Psoas muscle (tissue), 8 donors: ENCODE measurements around the gene AHRR. TPM values are rescaled to one million over a fixed set of nuclear protein-coding genes. Genes with fewer than 3 reads are reported as not detected.
"Not testable (repeated sequence)": the region's sequence is repeated elsewhere in the genome, so short reads cannot be mapped to it uniquely, and the experiment has no call there.

Experiments used
- ATAC-seq, 4 donors: fragments of 200-7000 bp; cut with Tn5 transposase; one replicate each; pipeline ENCODE4 v1.9.1; 2020; ENCODE audit warnings: moderate library complexity in 3 of 4, mild to moderate bottlenecking in 2 of 4
- DNase-seq, 2 donors: peaks; one replicate each; pipeline ENCODE4 v3.0.0-alpha.2; 2020
- H3K27ac ChIP-seq: fragments of 200-600 bp; one replicate; pipeline ENCODE4 v1.8.0; 2022
- H3K27me3 ChIP-seq, 3 donors: fragments of 200-600 bp in 1 of 3; one replicate each; pipeline versions ENCODE4 v1.6.1 to v1.8.0; 2013 to 2022; ENCODE audit warnings: low read length in 2 of 3, mild to moderate bottlenecking in 2 of 3, moderate library complexity in 1 of 3; ENCODE audit not compliant: insufficient read depth in 3 of 3
- H3K36me3 ChIP-seq, 2 donors: fragments of 200-600 bp in 1 of 2; one replicate each; pipeline versions ENCODE4 v1.6.1 to v1.8.0; 2013 to 2022; ENCODE audit warnings: low read depth in 1 of 2, mild to moderate bottlenecking in 1 of 2, moderate library complexity in 1 of 2; ENCODE audit not compliant: insufficient read depth in 1 of 2
- H3K4me1 ChIP-seq: fragments of 200-600 bp; one replicate; pipeline ENCODE4 v1.8.0; 2022
- H3K4me3 ChIP-seq: fragments of 200-600 bp; one replicate; pipeline ENCODE4 v1.8.0; 2022; ENCODE audit warnings: mild to moderate bottlenecking
- H3K9me3 ChIP-seq: fragments of 200-600 bp; one replicate; pipeline ENCODE4 v1.8.0; 2022
- WGBS, 3 donors: extraction: QIAGEN DNeasy Blood & Tissue Kit; methylation state at CpG; one replicate each; pipeline versions ENCODE4 v1.1.6 to v1.1.7; 2013; 5-methylcytosine and 5-hydroxymethylcytosine counted together
- intact Hi-C, 2 donors: fragments of 100-400 bp; cut with DNase I; formaldehyde crosslinking; loops; one replicate each; pipeline versions ENCODE4 v1.11.0 to v1.14.2; 2022
- polyA plus RNA-seq, 3 donors: library from polyadenylated mRNA; stranded (reverse); fragments of 200-250 nt; gene quantifications; one replicate each; pipeline ENCODE4 v1.2.3, GENCODE V29; 2013
- total RNA-seq, 4 donors: library from RNA; stranded (reverse); fragmentation: NEBNext Ultra II Directional in 2 of 4; extraction: Animal tissue kit (Norgen Biotek cat#: 25700) in 2 of 4; gene quantifications; one replicate each; pipeline versions ENCODE4 v1.2.1 to v1.2.4, GENCODE V29; 2021 to 2023
- TF ChIP-seq, protein P1 (sequence below): fragments of 200-600 bp; IDR thresholded peaks from one replicate; pipeline ENCODE4 v1.8.0; 2022; ENCODE audit warnings: antibody characterized with exemption
- donor health status: healthy with polysubstance abuse.
- donor health status: DM: no; HTN: no; CAD: no; lungs with moderate emphysema.
- donor health status: Bipolar disorder and iron deficiency.
- donor health status: healthy.
- donor health status: DM: yes; HTN: yes; CAD: no.
- donor health status: DM: no; HTN: no; CAD: no.
- donor health status: DM: no; HTN: no; CAD: no.
- donor health status: DM: yes; HTN: yes; CAD: no.

Gene AHRR
- total and polyA plus RNA-seq, 7 donors = 0.10 to 7.4 (median 0.45) TPM

- H3K36me3 ChIP-seq = peaks cover under 1 to 23% of the 10 kb centered on the region in 2 donors
- TF ChIP-seq, protein P1, sequence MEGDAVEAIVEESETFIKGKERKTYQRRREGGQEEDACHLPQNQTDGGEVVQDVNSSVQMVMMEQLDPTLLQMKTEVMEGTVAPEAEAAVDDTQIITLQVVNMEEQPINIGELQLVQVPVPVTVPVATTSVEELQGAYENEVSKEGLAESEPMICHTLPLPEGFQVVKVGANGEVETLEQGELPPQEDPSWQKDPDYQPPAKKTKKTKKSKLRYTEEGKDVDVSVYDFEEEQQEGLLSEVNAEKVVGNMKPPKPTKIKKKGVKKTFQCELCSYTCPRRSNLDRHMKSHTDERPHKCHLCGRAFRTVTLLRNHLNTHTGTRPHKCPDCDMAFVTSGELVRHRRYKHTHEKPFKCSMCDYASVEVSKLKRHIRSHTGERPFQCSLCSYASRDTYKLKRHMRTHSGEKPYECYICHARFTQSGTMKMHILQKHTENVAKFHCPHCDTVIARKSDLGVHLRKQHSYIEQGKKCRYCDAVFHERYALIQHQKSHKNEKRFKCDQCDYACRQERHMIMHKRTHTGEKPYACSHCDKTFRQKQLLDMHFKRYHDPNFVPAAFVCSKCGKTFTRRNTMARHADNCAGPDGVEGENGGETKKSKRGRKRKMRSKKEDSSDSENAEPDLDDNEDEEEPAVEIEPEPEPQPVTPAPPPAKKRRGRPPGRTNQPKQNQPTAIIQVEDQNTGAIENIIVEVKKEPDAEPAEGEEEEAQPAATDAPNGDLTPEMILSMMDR = no peak
- peaks cover 0 to 18% (median 12%) of the 10 kb centered on the region in 3 donors for H3K27me3 ChIP-seq
- intact Hi-C loops = loop anchor here (10.0 kb wide), 1 partner anchor 143 kb away; the partner anchor contains the start of gene CEP72 (in 2 of the 2)
- DNase-seq (no peak), ATAC-seq (no peak)
- H3K9me3 ChIP-seq = no peaks in the 10 kb centered on the region
- H3K4me3 ChIP-seq = peak overlapping the region; percentile 72
- peak overlapping the region; percentile 86 for H3K27ac ChIP-seq
- H3K4me1 ChIP-seq = peaks cover 14% of the 10 kb centered on the region
- 72 to 82% (median 76%) methylated on average over 6 of the region's 6 CpGs for WGBS, 3 donors
Measured at GRCh38 chr5:471750-472058, 150.2 kb downstream of the AHRR start.

GRCh38 chr5:472076-472655 lies 150.7 kb downstream of the AHRR start:
- H3K27ac ChIP-seq = peak overlapping the region; percentile 86
- H3K4me1 ChIP-seq = peaks cover 14% of the 10 kb centered on the region
- ATAC-seq = peak; percentile 25 to 41 (median 30)
- peak overlapping the region; percentile 72 for H3K4me3 ChIP-seq
- intact Hi-C loops = loop anchor here (10.0 kb wide), 1 partner anchor 143 kb away; the partner anchor contains the start of gene CEP72 (in 2 of the 2)
- WGBS, 3 donors = 7 to 15% (median 9%) methylated on average over 24 to 30 of the region's 30 CpGs
- TF ChIP-seq, protein P1 = no peak
- DNase-seq = peak; percentile 38 to 64
- no peaks in the 10 kb centered on the region for H3K9me3 ChIP-seq
- H3K36me3 ChIP-seq = peaks cover 0 to 19% of the 10 kb centered on the region in 2 donors
- H3K27me3 ChIP-seq = peaks cover 0 to 23% (median 16%) of the 10 kb centered on the region in 3 donors

GRCh38 chr5:472656-473550 lies 151.4 kb downstream of the AHRR start:
- H3K27ac ChIP-seq = peak overlapping the region; percentile 86
- peak; percentile 84 to 93 (median 88) for ATAC-seq

DNA sequence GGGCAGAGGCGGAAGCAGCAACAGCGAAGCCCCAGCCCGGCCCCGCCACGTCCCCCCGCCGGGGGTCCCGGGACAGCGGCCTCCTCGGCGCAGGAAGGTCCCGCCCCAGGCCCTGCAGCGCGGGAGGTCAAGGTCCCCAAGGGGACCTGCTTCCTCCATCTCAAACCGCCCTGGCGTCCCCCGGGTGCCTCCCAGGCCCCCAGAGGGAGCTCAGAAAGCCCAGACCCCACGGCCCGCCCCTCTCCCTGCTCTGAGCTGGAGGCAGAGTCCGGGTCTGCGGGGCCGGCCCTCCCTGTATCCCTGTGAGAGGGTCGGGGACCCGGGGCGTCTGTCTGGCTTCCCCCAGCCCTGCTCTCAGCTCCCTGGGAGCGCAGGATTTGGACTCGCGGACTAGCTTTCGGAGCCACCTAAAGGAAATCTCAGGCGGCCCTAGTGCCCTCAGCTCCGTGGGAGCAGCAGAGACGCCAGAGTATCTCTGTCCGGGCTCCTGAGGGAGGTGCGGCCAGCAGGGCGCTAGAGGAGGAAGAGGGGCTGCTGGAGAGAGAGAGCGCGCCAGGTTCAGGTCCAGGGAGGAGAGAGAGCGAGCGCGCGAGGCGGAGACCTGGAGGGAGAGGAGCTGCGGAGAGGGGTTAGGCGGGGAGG lies 152.2 kb downstream of the AHRR start:
- peak; percentile 15 to 35 (median 20) for ATAC-seq
- 0% methylated on average over 32 to 44 of the region's 44 CpGs for WGBS, 3 donors
- Histone ChIP-seq H3K36me3 (peaks cover 0 to 18% of the 10 kb centered on the region in 2 donors), H3K4me1 (peaks cover 14% of the 10 kb centered on the region), H3K4me3 (peak overlapping the region; percentile 72), H3K27me3 (peaks cover 0 to 38% (median 23%) of the 10 kb centered on the region in 3 donors), H3K9me3 (no peaks in the 10 kb centered on the region), H3K27ac (peak overlapping the region; percentile 76)
- intact Hi-C loops = loop anchor here (10.0 kb wide), 1 partner anchor 141 kb away; the partner anchor contains the start of gene CEP72 (in 2 of the 2)
- TF ChIP-seq, protein P1 = no peak
- DNase-seq = peak; percentile 41 to 68

More at GRCh38 chr5:472656-473550, 151.4 kb downstream of the AHRR start:
- TF ChIP-seq, protein P1 = no peak
- Histone ChIP-seq H3K4me1 (peaks cover 14% of the 10 kb centered on the region), H3K4me3 (peak overlapping the region; percentile 72), H3K36me3 (peaks cover 0 to 18% of the 10 kb centered on the region in 2 donors), H3K27me3 (peaks cover 0 to 30% (median 21%) of the 10 kb centered on the region in 3 donors), H3K9me3 (no peaks in the 10 kb centered on the region)
- intact Hi-C loops = loop anchor here (10.0 kb wide), 1 partner anchor 142 kb away; the partner anchor contains the start of gene CEP72 (in 2 of the 2)
- 0 to 1% (median 1%) methylated on average over 42 to 137 of the region's 137 CpGs for WGBS, 3 donors
- DNase-seq = peak; percentile 89 to 94

- intact Hi-C loops = loop anchor here (10.0 kb wide), 1 partner anchor 140 kb away; the partner anchor contains the start of gene CEP72 (in 2 of the 2)
- Histone ChIP-seq H3K4me1 (peaks cover 14% of the 10 kb centered on the region), H3K4me3 (peak overlapping the region; percentile 72), H3K36me3 (peaks cover 0 to 15% of the 10 kb centered on the region in 2 donors), H3K27me3 (peaks cover 0 to 45% (median 28%) of the 10 kb centered on the region in 3 donors)
- ATAC-seq, H3K27ac ChIP-seq, H3K9me3 ChIP-seq, DNase-seq: not testable (repeated sequence)
- WGBS, 3 donors = 0 to 2% (median 2%) methylated on average over 6 to 11 of the region's 50 CpGs
Measured at GRCh38 chr5:474232-474839, 152.8 kb downstream of the AHRR start.
